Panc1 (cell line): ENCODE measurements around the gene ADAMTS19.

Experiments used
- CTCF ChIP-seq: fragments of 450-650 bp; IDR thresholded peaks from 2 replicates; pipeline ENCODE4 v1.5.1; 2017; ENCODE audit warnings: mild to moderate bottlenecking
- POLR2AphosphoS5 ChIP-seq: IDR thresholded peaks from 2 replicates; pipeline ENCODE4 v1.6.1; 2012; ENCODE audit warnings: mild to moderate bottlenecking, low read depth, low read length, moderate library complexity

GRCh38 chr5:129410488-129410887 is 49.6 kb upstream of the ADAMTS19 start:
- TF ChIP-seq POLR2AphosphoS5 (no peak), CTCF (no peak)
